Lower lobe of right lung (tissue), 2 donors: ENCODE measurements around the gene ADIPOR1. TPM values are rescaled to one million over a fixed set of nuclear protein-coding genes. Genes with fewer than 3 reads are reported as not detected.
A peak's percentile ranks its signal among the peaks of the same experiment; 100 is the strongest.
"Not testable (repeated sequence)": the region's sequence is repeated elsewhere in the genome, so short reads cannot be mapped to it uniquely, and the experiment has no call there.

Experiments used
- ATAC-seq, 2 donors: fragments of 200-7000 bp; cut with Tn5 transposase; one replicate each; pipeline ENCODE4 v1.9.1; 2020 to 2022; ENCODE audit warnings: mild to moderate bottlenecking in 2 of 2, moderate library complexity in 2 of 2
- DNase-seq: peaks from one replicate; pipeline ENCODE4 v3.0.0-alpha.2; 2020
- H3K27ac ChIP-seq: fragments of 200-600 bp; one replicate; pipeline ENCODE4 v1.8.0; 2022
- H3K27me3 ChIP-seq: fragments of 200-600 bp; one replicate; pipeline ENCODE4 v1.8.0; 2022; ENCODE audit warnings: low read depth
- H3K36me3 ChIP-seq: fragments of 200-600 bp; one replicate; pipeline ENCODE4 v1.8.0; 2022; ENCODE audit warnings: mild to moderate bottlenecking
- H3K4me1 ChIP-seq: fragments of 200-600 bp; one replicate; pipeline ENCODE4 v1.8.0; 2022
- H3K4me3 ChIP-seq: fragments of 200-600 bp; one replicate; pipeline ENCODE4 v1.8.0; 2022; ENCODE audit warnings: mild to moderate bottlenecking
- H3K9me3 ChIP-seq: fragments of 200-600 bp; one replicate; pipeline ENCODE4 v1.8.0; 2022
- CTCF ChIP-seq: fragments of 200-600 bp; IDR thresholded peaks from one replicate; pipeline ENCODE4 v1.8.0; 2022; ENCODE audit warnings: antibody characterized with exemption, mild to moderate bottlenecking
- intact Hi-C: fragments of 100-400 bp; cut with DNase I; formaldehyde crosslinking; loops from one replicate; pipeline ENCODE4 v1.11.0; 2022
- total RNA-seq: library from RNA; stranded (reverse); fragmentation: NEBNext Ultra II Directional; extraction: Animal tissue kit (Norgen Biotek cat#: 25700); gene quantifications from one replicate; pipeline ENCODE4 v1.2.1, GENCODE V29; 2021
- donor health status: DM: no; HTN: yes; CAD: no; lungs with severe emphysema.

ADIPOR1 gene
- total RNA-seq, 1 donor from 2014 or later, result 110 TPM

- no peak overlapping the region for H3K27ac ChIP-seq
- ATAC-seq (no peak), DNase-seq (no peak)
- H3K9me3 ChIP-seq, result no peaks in the 10 kb centered on the region
- no peaks in the 10 kb centered on the region for H3K4me1 ChIP-seq
- no peaks in the 10 kb centered on the region for H3K36me3 ChIP-seq
- H3K27me3 ChIP-seq, result peaks cover under 1% of the 10 kb centered on the region
- no peak for TF ChIP-seq CTCF
- no peak overlapping the region for H3K4me3 ChIP-seq
- intact Hi-C loops, result no loop called here
Observed at GRCh38 chr1:202987922-202988583, 29.9 kb upstream of the ADIPOR1 start.

- no peak for DNase-seq
- H3K27ac ChIP-seq, result no peak overlapping the region
- H3K36me3 ChIP-seq, result no peaks in the 10 kb centered on the region
- intact Hi-C loops, result no loop called here
- no peak for TF ChIP-seq CTCF
- H3K4me1 ChIP-seq, result no peaks in the 10 kb centered on the region
- H3K27me3 ChIP-seq, result no peaks in the 10 kb centered on the region
- ATAC-seq, result no peak
- no peak overlapping the region for H3K4me3 ChIP-seq
- H3K9me3 ChIP-seq, result no peaks in the 10 kb centered on the region
Observed at GRCh38 chr1:202987255-202987654, 29.1 kb upstream of the ADIPOR1 start.

GRCh38 chr1:202986120-202986519, 28.0 kb upstream of the ADIPOR1 start:
- intact Hi-C loops, H3K27ac ChIP-seq, H3K9me3 ChIP-seq, ATAC-seq, H3K4me1 ChIP-seq, DNase-seq, H3K27me3 ChIP-seq, H3K36me3 ChIP-seq, H3K4me3 ChIP-seq: not testable (repeated sequence)

GRCh38 chr1:202982715-202983430, 24.8 kb upstream of the ADIPOR1 start:
- DNase-seq (no peak), ATAC-seq (no peak)
- H3K4me3 ChIP-seq, result no peak overlapping the region
- no peaks in the 10 kb centered on the region for H3K9me3 ChIP-seq
- no peaks in the 10 kb centered on the region for H3K36me3 ChIP-seq
- no peaks in the 10 kb centered on the region for H3K4me1 ChIP-seq
- intact Hi-C loops, result no loop called here
- no peaks in the 10 kb centered on the region for H3K27me3 ChIP-seq
- no peak for TF ChIP-seq CTCF
- no peak overlapping the region for H3K27ac ChIP-seq

GRCh38 chr1:202981939-202982338, 23.8 kb upstream of the ADIPOR1 start:
- Histone ChIP-seq H3K36me3 (no peaks in the 10 kb centered on the region), H3K27ac (no peak overlapping the region), H3K4me1 (no peaks in the 10 kb centered on the region), H3K9me3 (no peaks in the 10 kb centered on the region), H3K4me3 (no peak overlapping the region), H3K27me3 (no peaks in the 10 kb centered on the region)
- peak in 1 of 2 donors; percentile 40 for ATAC-seq
- intact Hi-C loops, result no loop called here
- no peak for DNase-seq
- TF ChIP-seq CTCF, result no peak

GRCh38 chr1:202979459-202979858, 21.3 kb upstream of the ADIPOR1 start:
- DNase-seq (no peak), ATAC-seq (no peak)
- no peaks in the 10 kb centered on the region for H3K36me3 ChIP-seq
- H3K9me3 ChIP-seq, result no peaks in the 10 kb centered on the region
- H3K4me3 ChIP-seq, result no peak overlapping the region
- intact Hi-C loops, result no loop called here
- no peak overlapping the region for H3K27ac ChIP-seq
- TF ChIP-seq CTCF, result no peak
- H3K27me3 ChIP-seq, result no peaks in the 10 kb centered on the region
- H3K4me1 ChIP-seq, result no peaks in the 10 kb centered on the region
